ENCODE results near the gene SPDYC.

- TF ChIP-seq EZH2phosphoT487 (IDR thresholded peaks at IDR 0.05; ENCODE audit: borderline replicate concordance, low read depth, low read length) = no peak
- TF ChIP-seq, protein P1, sequence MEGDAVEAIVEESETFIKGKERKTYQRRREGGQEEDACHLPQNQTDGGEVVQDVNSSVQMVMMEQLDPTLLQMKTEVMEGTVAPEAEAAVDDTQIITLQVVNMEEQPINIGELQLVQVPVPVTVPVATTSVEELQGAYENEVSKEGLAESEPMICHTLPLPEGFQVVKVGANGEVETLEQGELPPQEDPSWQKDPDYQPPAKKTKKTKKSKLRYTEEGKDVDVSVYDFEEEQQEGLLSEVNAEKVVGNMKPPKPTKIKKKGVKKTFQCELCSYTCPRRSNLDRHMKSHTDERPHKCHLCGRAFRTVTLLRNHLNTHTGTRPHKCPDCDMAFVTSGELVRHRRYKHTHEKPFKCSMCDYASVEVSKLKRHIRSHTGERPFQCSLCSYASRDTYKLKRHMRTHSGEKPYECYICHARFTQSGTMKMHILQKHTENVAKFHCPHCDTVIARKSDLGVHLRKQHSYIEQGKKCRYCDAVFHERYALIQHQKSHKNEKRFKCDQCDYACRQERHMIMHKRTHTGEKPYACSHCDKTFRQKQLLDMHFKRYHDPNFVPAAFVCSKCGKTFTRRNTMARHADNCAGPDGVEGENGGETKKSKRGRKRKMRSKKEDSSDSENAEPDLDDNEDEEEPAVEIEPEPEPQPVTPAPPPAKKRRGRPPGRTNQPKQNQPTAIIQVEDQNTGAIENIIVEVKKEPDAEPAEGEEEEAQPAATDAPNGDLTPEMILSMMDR (conservative IDR thresholded peaks at IDR 0.05; ENCODE audit: low read length) = no peak
Observed at GRCh38 chr11:65184146-65184545, 14.1 kb downstream of the SPDYC start.

All from OCI-LY7 (cell line).